ENCODE data around the gene LASP1.

The LASP1 gene

GRCh38 chr17:38869526-38870258 lies at the start of gene LASP1:
TSS of gene LASP1 (plus strand) at chr17:38870058. CDS start at chr17:38870190, 132 bp downstream.
- TF ChIP-seq CTCF (IDR thresholded peaks at IDR 0.05; ENCODE audit: extremely low read depth, insufficient read depth, missing control alignments): no peak
- peak; percentile 93 for DNase-seq (ENCODE audit: low spot score)
- in situ Hi-C loops (cut with MboI; ENCODE audit: low pct_unique_long_range_greater_than_20kb, low sequenced_read_pairs, unreplicated experiment): no loop called here

GRCh38 chr17:38824899-38825761 lies 44.7 kb upstream of the LASP1 start, which contains the start of gene CWC25:
TSS of gene CWC25 (minus strand) at chr17:38825321. CDS start at chr17:38825183, 138 bp downstream.
- no peak for TF ChIP-seq CTCF (IDR thresholded peaks at IDR 0.05; ENCODE audit: extremely low read depth, insufficient read depth, missing control alignments)
- peak; percentile 92 for DNase-seq (ENCODE audit: low spot score)
- in situ Hi-C loops (cut with MboI; ENCODE audit: low pct_unique_long_range_greater_than_20kb, low sequenced_read_pairs, unreplicated experiment): no loop called here

GRCh38 chr17:38825762-38826247 lies 44.1 kb upstream of the LASP1 start:
- no peak for TF ChIP-seq CTCF (IDR thresholded peaks at IDR 0.05; ENCODE audit: extremely low read depth, insufficient read depth, missing control alignments)
- in situ Hi-C loops (cut with MboI; ENCODE audit: low pct_unique_long_range_greater_than_20kb, low sequenced_read_pairs, unreplicated experiment): no loop called here
- no peak for DNase-seq (ENCODE audit: low spot score)

- TF ChIP-seq CTCF (IDR thresholded peaks at IDR 0.05; ENCODE audit: extremely low read depth, insufficient read depth, missing control alignments): no peak
- in situ Hi-C loops (cut with MboI; ENCODE audit: low pct_unique_long_range_greater_than_20kb, low sequenced_read_pairs, unreplicated experiment): no loop called here
- no peak for DNase-seq (ENCODE audit: low spot score)
Observed at GRCh38 chr17:38844261-38844757, 25.5 kb upstream of the LASP1 start.

- in situ Hi-C loops (cut with MboI; ENCODE audit: low pct_unique_long_range_greater_than_20kb, low sequenced_read_pairs, unreplicated experiment): no loop called here
- no peak for TF ChIP-seq CTCF (IDR thresholded peaks at IDR 0.05; ENCODE audit: extremely low read depth, insufficient read depth, missing control alignments)
- no peak for DNase-seq (ENCODE audit: low spot score)
Observed at GRCh38 chr17:38848557-38848891, 21.3 kb upstream of the LASP1 start.

- TF ChIP-seq CTCF (IDR thresholded peaks at IDR 0.05; ENCODE audit: extremely low read depth, insufficient read depth, missing control alignments): no peak
- DNase-seq (ENCODE audit: low spot score): no peak
- in situ Hi-C loops (cut with MboI; ENCODE audit: low pct_unique_long_range_greater_than_20kb, low sequenced_read_pairs, unreplicated experiment): no loop called here
Observed at GRCh38 chr17:38848939-38849605, 20.8 kb upstream of the LASP1 start.

All from GM13977 (cell line).